Omental fat pad (tissue), 4 donors: ENCODE data around the gene PUS7. TPM values are rescaled to one million over a fixed set of nuclear protein-coding genes. Genes with fewer than 3 reads are reported as not detected.
A peak's percentile ranks its signal among the peaks of the same experiment; 100 is the strongest.

Source experiments
- ATAC-seq: fragments of 150-250 bp; one replicate; pipeline ENCODE4 v1.9.1; 2016; ENCODE audit warnings: mild to moderate bottlenecking, moderate library complexity; ENCODE audit not compliant: low FRiP score
- DNase-seq: peaks from one replicate; pipeline ENCODE4 v3.0.0-alpha.2; 2019; ENCODE audit warnings: low spot score
- CTCF ChIP-seq, 3 donors: fragments of 450-650 bp; IDR thresholded peaks; one replicate each; pipeline ENCODE4 v1.5.1; 2016 to 2017; ENCODE audit warnings: antibody characterized with exemption in 3 of 3, mild to moderate bottlenecking in 3 of 3, moderate library complexity in 2 of 3
- total RNA-seq, 4 donors: library from RNA; depleted of rRNA; stranded (reverse); fragments of >200 nt; gene quantifications; one replicate each; pipeline ENCODE4 v1.1.0, GENCODE V29; 2016

The PUS7 gene, protein sequence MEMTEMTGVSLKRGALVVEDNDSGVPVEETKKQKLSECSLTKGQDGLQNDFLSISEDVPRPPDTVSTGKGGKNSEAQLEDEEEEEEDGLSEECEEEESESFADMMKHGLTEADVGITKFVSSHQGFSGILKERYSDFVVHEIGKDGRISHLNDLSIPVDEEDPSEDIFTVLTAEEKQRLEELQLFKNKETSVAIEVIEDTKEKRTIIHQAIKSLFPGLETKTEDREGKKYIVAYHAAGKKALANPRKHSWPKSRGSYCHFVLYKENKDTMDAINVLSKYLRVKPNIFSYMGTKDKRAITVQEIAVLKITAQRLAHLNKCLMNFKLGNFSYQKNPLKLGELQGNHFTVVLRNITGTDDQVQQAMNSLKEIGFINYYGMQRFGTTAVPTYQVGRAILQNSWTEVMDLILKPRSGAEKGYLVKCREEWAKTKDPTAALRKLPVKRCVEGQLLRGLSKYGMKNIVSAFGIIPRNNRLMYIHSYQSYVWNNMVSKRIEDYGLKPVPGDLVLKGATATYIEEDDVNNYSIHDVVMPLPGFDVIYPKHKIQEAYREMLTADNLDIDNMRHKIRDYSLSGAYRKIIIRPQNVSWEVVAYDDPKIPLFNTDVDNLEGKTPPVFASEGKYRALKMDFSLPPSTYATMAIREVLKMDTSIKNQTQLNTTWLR
- total RNA-seq, result 10 to 100 TPM; 12.6 to 42.3 (median 13.1) TPM

GRCh38 chr7:105521717-105522463 is at the start of gene PUS7:
PUS7 (minus strand) TSS chr7:105522271; CDS start chr7:105508512, 13,759 bp downstream.
- peak; percentile 47 for DNase-seq
- TF ChIP-seq CTCF (IDR thresholded peaks at IDR 0.05), result no peak
- peak; percentile 96 for ATAC-seq

- no peak for ATAC-seq
- DNase-seq, result no peak
- no peak for TF ChIP-seq CTCF (IDR thresholded peaks at IDR 0.05)
These were observed 45.8 kb upstream of the PUS7 start for GRCh38 chr7:105567821-105568220.

DNA sequence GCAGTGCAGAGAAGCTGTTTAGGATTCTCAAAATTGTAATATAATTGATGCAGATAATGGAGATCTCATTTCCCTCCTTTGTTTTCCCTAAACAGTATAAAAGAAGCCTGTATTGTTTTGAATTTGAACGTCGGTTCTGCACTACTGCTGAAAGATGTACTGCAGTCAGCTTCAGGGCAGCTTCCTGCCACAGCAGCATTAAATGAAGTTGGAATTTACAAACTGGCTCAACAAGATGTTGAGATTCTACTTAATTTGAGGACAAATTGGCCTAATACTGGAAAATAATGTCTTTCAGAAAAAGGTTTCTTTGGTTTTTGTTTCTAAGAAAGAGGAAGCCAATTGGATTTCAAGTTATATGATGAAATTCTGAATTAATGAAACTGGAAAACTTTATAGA is 45.0 kb upstream of the PUS7 start:
- ATAC-seq (no peak), DNase-seq (no peak)
- no peak for TF ChIP-seq CTCF (IDR thresholded peaks at IDR 0.05)

DNA sequence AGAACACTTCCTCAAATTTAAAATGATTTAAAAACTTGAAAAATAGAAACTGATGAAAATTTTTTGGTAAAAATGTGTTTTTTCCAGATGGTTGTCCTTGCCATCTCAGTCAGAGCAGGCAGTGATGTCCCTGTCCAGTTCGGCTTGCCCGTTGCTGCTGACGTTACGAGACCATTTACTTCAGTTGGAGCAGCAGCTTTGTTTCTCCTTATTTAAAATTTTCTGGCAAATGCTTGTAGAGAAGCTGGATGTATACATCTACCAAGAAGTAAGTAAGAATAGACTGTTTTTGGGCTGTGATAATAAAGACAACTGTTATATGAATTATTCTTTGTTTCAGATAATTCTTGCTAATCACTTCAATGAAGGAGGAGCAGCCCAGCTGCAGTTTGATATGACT is 43.1 kb upstream of the PUS7 start:
- ATAC-seq (no peak), DNase-seq (no peak)
- no peak for TF ChIP-seq CTCF (IDR thresholded peaks at IDR 0.05)

- DNase-seq (no peak), ATAC-seq (no peak)
- no peak for TF ChIP-seq CTCF (IDR thresholded peaks at IDR 0.05)
These were observed 37.9 kb upstream of the PUS7 start for GRCh38 chr7:105559926-105560325.

DNA sequence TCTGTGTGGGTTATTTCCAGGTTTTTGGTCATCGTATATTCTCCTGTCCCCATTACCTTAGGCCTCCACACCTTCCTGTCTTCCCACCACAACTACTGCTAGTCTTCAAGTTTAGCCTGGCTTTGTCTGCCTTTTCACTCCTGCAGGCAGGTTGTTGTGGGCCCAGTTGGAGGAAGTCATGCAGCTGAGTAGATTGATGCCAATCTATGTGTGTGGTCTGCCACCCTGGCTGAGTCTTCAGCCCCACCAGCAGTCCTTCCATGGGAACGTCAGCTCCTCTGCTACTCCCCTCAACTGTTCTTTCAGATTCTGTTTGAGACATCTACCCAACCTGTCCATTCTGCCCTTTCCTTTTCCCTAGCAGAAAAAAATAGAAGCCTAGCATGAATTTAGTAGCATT is 16.3 kb upstream of the PUS7 start:
- no peak for ATAC-seq
- TF ChIP-seq CTCF (IDR thresholded peaks at IDR 0.05), result no peak

More for the DNA sequence above, 16.3 kb upstream of the PUS7 start:
- no peak for DNase-seq
